SJSA1 (cell line): ENCODE results near the gene CPA4. TPM values are rescaled to one million over a fixed set of nuclear protein-coding genes. Genes with fewer than 3 reads are reported as not detected.
"Not testable (repeated sequence)": the region's sequence is repeated elsewhere in the genome, so short reads cannot be mapped to it uniquely, and the experiment has no call there.

Experiments
- DNase-seq, 2 experiments: peaks; one replicate each; pipeline ENCODE4 v3.0.0-alpha.2; 2015 to 2020; ENCODE audit warnings: low spot score in 2 of 2, low read depth in 1 of 2
- H3K27ac ChIP-seq: fragments of 250-450 bp; sonication (Bioruptor Pico); 2 replicates; pipeline ENCODE4 v1.5.1; 2020; ENCODE audit warnings: mild to moderate bottlenecking, moderate library complexity
- H3K27me3 ChIP-seq: fragments of 250-450 bp; sonication (Bioruptor Pico); replicated peaks from 2 replicates; pipeline ENCODE4 v1.5.1; 2020; ENCODE audit warnings: mild to moderate bottlenecking, moderate library complexity
- H3K36me3 ChIP-seq: fragments of 250-450 bp; sonication (Bioruptor Pico); 2 replicates; pipeline ENCODE4 v1.5.1; 2020; ENCODE audit warnings: mild to moderate bottlenecking
- H3K4me1 ChIP-seq: fragments of 250-450 bp; sonication (Bioruptor Pico); replicated peaks from 2 replicates; pipeline ENCODE4 v1.6.1; 2021; ENCODE audit warnings: mild to moderate bottlenecking
- H3K4me3 ChIP-seq: fragments of 250-450 bp; sonication (Bioruptor Pico); 2 replicates; pipeline ENCODE4 v1.5.1; 2020; ENCODE audit warnings: mild to moderate bottlenecking
- H3K9me3 ChIP-seq: fragments of 250-450 bp; sonication (Bioruptor Pico); replicated peaks from 2 replicates; pipeline ENCODE4 v1.5.1; 2020; ENCODE audit warnings: mild to moderate bottlenecking
- total RNA-seq: library from RNA; depleted of rRNA; stranded (reverse); fragments of >200 nt; shearing (Covaris generic); gene quantifications from 2 replicates; pipeline ENCODE4 v1.2.3, GENCODE V29; 2014

CPA4 gene
- total RNA-seq, 1 experiment from 2014 or later, result 12.0 TPM

GRCh38 chr7:130301501-130302020 is 8.6 kb downstream of the CPA4 start:
- H3K4me1 ChIP-seq, result peaks cover 7% of the 10 kb centered on the region
- no peak overlapping the region for H3K27ac ChIP-seq
- H3K9me3 ChIP-seq, result no peaks in the 10 kb centered on the region
- DNase-seq, result no peak
- H3K36me3 ChIP-seq, result peaks cover 17% of the 10 kb centered on the region
- H3K4me3 ChIP-seq, result no peak overlapping the region
- no peaks in the 10 kb centered on the region for H3K27me3 ChIP-seq

DNA sequence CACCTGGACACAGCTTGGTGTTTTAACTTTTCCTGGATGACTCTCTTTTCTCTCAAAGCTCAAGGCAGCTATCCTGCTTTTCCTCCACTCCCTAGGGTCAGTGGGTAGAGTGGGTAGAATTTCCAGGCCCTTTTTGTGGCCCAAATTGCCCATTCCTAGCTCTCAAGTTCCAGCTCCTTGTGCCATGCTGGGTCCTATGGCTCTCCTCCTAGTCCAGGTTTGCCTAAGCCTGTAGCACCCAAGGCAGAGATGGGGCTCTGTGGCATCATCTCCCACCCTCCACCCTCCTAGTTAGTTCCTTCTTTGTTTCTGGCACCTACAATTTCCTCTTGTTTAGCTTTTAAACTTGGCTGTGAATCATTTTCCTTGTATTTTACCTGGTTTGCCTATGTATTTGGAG is 9.7 kb downstream of the CPA4 start:
- H3K4me1 ChIP-seq, result peaks cover 7% of the 10 kb centered on the region
- peaks cover 17% of the 10 kb centered on the region for H3K36me3 ChIP-seq
- H3K4me3 ChIP-seq, result no peak overlapping the region
- no peaks in the 10 kb centered on the region for H3K9me3 ChIP-seq
- no peak overlapping the region for H3K27ac ChIP-seq
- DNase-seq, result no peak
- no peaks in the 10 kb centered on the region for H3K27me3 ChIP-seq

GRCh38 chr7:130303127-130303526 is 10.2 kb downstream of the CPA4 start:
- Histone ChIP-seq H3K4me1 (peaks cover 7% of the 10 kb centered on the region), H3K9me3 (no peaks in the 10 kb centered on the region), H3K36me3 (peaks cover 17% of the 10 kb centered on the region), H3K27ac (no peak overlapping the region), H3K4me3 (no peak overlapping the region), H3K27me3 (no peaks in the 10 kb centered on the region)
- no peak for DNase-seq

DNA sequence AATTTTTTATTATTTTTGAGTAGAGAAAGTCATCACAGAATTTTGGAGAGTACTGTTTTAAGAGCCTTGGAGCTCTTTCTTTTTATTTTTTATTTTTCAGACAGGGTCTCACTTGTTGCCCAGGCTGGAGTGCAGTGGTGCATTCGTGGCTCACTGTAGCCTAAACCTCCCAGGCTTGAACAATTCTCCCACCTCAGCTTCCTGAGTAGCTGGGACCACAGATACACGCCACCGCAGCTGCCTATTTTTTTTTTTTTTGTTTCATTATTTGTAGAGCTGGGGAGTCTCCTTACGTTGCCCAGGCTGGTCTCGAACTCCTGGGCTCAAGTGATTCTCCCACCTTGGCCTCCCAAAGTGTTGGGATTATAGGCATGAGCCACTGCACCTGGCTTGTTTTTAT is 10.6 kb downstream of the CPA4 start:
- Histone ChIP-seq H3K9me3 (no peaks in the 10 kb centered on the region), H3K4me1 (peaks cover 7% of the 10 kb centered on the region), H3K27me3 (no peaks in the 10 kb centered on the region), H3K4me3 (no peak overlapping the region), H3K27ac (no peak overlapping the region), H3K36me3 (peaks cover 17% of the 10 kb centered on the region)
- no peak for DNase-seq

DNA sequence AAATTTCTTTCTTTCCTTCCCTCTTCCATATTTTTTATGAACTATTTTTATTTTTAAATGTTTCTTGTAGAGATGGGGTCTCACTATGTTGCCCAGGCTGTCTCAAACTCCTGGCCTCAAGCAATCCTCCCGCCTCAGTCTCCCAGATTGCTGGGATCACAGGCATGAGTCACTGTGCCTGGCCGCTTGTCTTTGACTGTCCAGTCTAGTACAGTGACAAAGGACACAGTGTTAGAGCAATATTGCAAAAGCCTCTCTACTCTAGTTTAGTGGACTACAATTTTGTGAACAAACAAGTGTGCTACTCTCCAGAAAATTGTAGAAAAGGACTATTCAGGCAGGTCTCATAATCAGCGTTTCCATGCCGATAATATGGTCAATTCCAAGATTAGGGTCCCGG is 11.0 kb downstream of the CPA4 start:
- H3K27me3 ChIP-seq, result no peaks in the 10 kb centered on the region
- peaks cover 17% of the 10 kb centered on the region for H3K36me3 ChIP-seq
- H3K27ac ChIP-seq, result no peak overlapping the region

DNA sequence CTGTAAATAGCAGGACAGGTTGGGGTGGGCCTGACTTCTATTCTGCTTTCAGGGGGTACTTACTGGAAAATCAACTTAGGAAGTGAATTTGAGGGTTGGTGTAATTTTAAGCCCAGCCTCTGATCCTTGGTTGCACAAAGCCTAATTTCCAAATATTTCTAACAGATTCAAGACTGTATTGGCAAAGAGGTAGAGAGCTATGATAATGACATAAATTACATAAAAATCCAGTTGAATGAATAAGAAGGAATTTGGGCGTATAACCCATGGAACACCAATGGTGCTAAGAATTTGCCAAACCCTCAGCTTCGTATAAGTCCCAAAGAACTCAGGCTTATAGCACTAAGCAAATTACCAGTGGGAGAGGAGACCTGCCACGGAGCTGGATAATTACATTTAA is 11.9 kb downstream of the CPA4 start:
- Histone ChIP-seq H3K36me3 (peaks cover 14% of the 10 kb centered on the region), H3K4me1 (peaks cover 7% of the 10 kb centered on the region), H3K27ac (no peak overlapping the region), H3K9me3 (no peaks in the 10 kb centered on the region), H3K27me3 (no peaks in the 10 kb centered on the region), H3K4me3 (no peak overlapping the region)
- DNase-seq, result no peak

More for the DNA sequence above, 11.0 kb downstream of the CPA4 start:
- H3K4me3 ChIP-seq, result no peak overlapping the region
- no peak for DNase-seq
- H3K4me1 ChIP-seq, result peaks cover 7% of the 10 kb centered on the region
- H3K9me3 ChIP-seq, result no peaks in the 10 kb centered on the region

DNA sequence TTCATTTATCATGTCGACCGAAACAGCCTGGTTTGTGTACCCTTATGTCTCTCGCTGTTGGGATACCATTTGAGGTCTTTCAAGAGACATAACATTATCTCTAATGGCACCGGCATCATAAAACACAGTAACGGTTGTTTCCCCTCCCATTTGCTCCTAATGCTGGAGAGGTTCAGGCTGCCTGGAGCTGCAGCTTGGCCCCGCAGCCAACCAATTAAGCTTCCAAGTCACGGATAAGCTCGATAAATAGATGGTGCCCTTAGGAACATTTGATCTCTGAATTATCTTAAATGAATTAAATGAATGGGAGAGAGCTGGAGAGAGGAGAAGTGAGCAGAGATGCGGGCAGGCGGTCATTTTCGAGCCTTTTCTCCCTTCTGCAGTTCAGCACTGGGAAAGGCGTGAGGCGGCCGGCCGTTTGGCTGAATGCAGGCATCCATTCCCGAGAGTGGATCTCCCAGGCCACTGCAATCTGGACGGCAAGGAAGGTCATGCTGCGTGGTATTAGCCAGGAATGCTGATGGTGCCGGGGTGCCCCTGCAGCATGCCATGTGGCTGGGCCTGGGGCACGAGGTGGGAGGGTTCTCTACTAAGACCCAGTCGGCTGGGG is 12.6 kb downstream of the CPA4 start:
- no peaks in the 10 kb centered on the region for H3K27me3 ChIP-seq
- H3K4me3 ChIP-seq, result no peak overlapping the region
- peaks cover 7% of the 10 kb centered on the region for H3K4me1 ChIP-seq
- no peaks in the 10 kb centered on the region for H3K9me3 ChIP-seq
- H3K27ac ChIP-seq, result no peak overlapping the region
- H3K36me3 ChIP-seq, result peaks cover 14% of the 10 kb centered on the region
- no peak for DNase-seq

DNA sequence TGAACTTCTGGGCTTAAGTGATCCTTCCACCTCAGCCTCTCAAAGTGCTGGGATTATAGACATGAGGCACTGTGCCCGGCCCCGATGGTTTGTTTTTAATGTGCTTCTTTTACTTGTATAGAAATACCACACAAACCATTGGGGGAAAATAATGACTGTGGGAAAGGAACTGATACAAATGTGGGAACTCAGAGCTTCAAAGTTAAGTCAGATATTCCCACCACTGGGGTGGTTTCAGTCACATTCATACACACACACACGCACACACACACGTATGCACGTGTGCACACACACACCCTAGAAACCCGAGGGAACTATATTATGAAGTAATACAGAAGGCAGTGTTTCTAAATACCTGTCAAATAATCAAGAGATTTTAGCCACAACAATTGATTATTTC is 17.0 kb downstream of the CPA4 start:
- no peaks in the 10 kb centered on the region for H3K4me1 ChIP-seq
- H3K27ac ChIP-seq, result no peak overlapping the region
- no peak overlapping the region for H3K4me3 ChIP-seq
- H3K36me3 ChIP-seq, result no peaks in the 10 kb centered on the region
- no peak for DNase-seq
- H3K27me3 ChIP-seq, result no peaks in the 10 kb centered on the region
- H3K9me3 ChIP-seq, result no peaks in the 10 kb centered on the region; the same call in 1 of the 2 replicates

DNA sequence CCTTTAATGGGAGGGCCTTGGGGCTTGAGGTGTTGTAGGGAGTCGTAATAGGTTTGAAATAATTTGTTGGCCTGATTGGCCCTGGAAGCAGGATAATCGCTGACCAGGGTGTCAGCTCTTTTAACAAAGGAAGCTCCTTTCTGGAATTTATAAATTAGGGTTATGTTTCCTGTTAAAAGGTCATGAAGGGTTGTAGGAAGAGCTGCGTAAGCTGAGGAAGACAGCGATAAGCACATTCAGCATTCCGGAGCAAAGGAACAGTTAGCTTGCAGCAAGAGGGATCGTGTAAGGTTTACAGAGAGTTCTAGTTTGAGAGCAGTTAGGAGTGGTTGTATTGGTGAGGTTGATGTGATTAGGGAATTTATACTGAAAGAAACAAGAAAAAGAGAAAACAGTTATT is 21.3 kb downstream of the CPA4 start:
- H3K27ac ChIP-seq, result no peak overlapping the region
- DNase-seq, result no peak
- H3K36me3 ChIP-seq, result no peaks in the 10 kb centered on the region
- no peaks in the 10 kb centered on the region; the same call in 1 of the 2 replicates for H3K9me3 ChIP-seq
- H3K27me3 ChIP-seq, result no peaks in the 10 kb centered on the region
- no peak overlapping the region for H3K4me3 ChIP-seq
- H3K4me1 ChIP-seq, result no peaks in the 10 kb centered on the region

DNA sequence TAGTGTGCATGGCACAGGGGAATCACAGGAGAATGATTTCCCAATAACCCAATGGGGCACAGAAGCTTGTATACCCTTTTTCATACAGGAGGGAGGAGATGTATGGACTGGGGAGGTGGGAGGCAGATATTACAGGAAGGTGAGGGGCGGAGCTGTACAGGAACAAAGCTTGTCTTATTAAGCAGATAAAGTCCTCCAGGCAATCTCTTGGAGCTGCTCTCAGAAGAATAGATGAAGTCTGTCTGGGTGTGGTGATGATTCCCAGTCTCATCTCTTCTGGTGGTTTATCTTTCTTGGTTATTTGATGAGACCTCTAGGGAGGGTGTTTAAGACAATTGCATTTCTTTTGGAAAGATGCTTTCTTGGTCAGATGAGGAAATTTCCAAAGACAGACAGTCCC is 26.6 kb downstream of the CPA4 start:
- no peaks in the 10 kb centered on the region; the same call in 1 of the 2 replicates for H3K9me3 ChIP-seq
- no peak overlapping the region for H3K4me3 ChIP-seq
- no peak for DNase-seq
- no peaks in the 10 kb centered on the region for H3K27me3 ChIP-seq
- no peaks in the 10 kb centered on the region for H3K36me3 ChIP-seq
- H3K4me1 ChIP-seq, result no peaks in the 10 kb centered on the region; the same call in 1 of the 2 replicates
- H3K27ac ChIP-seq, result no peak overlapping the region

GRCh38 chr7:130321542-130322229 is 28.7 kb downstream of the CPA4 start:
- H3K36me3 ChIP-seq, H3K4me3 ChIP-seq, H3K27ac ChIP-seq, H3K9me3 ChIP-seq, H3K4me1 ChIP-seq, DNase-seq, H3K27me3 ChIP-seq: not testable (repeated sequence)

DNA sequence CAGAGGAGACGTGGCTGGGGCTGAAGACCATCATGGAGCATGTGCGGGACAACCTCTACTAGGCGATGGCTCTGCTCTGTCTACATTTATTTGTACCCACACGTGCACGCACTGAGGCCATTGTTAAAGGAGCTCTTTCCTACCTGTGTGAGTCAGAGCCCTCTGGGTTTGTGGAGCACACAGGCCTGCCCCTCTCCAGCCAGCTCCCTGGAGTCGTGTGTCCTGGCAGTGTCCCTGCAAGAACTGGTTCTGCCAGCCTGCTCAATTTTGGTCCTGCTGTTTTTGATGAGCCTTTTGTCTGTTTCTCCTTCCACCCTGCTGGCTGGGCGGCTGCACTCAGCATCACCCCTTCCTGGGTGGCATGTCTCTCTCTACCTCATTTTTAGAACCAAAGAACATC is 29.7 kb downstream of the CPA4 start:
- no peak for DNase-seq
- Histone ChIP-seq H3K4me1 (no peaks in the 10 kb centered on the region; the same call in 1 of the 2 replicates), H3K9me3 (no peaks in the 10 kb centered on the region), H3K27ac (no peak overlapping the region), H3K4me3 (no peak overlapping the region), H3K27me3 (no peaks in the 10 kb centered on the region), H3K36me3 (no peaks in the 10 kb centered on the region)

DNA sequence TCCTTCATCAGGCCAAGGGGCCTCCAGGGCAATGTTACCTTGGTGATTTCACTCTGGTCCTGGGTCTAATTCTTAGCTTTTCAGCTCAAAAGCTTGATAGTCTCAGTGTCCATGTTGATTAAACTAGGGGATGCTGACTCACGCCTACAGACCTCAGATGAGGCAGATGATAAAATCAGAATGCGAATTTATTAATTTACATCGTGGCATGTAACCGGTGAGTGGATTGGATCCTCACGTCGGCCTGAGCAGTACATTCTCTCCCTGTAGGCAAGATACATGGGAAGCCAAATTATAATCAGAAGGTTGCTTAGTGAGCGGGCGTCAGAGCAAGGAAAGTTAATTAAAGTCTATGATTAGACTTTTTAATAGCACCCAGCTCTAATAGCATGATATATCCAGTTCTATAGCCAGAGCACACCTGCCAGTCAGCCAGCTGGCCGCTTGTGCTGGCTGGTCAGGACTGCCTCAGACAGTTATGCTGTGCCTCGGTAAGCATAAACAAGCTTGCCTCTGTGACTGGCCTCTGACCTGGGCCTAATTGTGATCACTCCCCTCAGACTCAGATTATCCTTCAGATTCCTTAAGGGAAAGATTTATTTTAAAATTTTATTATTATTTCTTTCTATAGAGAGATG is 31.5 kb downstream of the CPA4 start:
- no peak overlapping the region for H3K4me3 ChIP-seq
- no peaks in the 10 kb centered on the region for H3K9me3 ChIP-seq
- H3K4me1 ChIP-seq, result no peaks in the 10 kb centered on the region; the same call in 1 of the 2 replicates
- no peak for DNase-seq
- H3K36me3 ChIP-seq, result no peaks in the 10 kb centered on the region
- no peaks in the 10 kb centered on the region for H3K27me3 ChIP-seq
- H3K27ac ChIP-seq, result no peak overlapping the region

DNA sequence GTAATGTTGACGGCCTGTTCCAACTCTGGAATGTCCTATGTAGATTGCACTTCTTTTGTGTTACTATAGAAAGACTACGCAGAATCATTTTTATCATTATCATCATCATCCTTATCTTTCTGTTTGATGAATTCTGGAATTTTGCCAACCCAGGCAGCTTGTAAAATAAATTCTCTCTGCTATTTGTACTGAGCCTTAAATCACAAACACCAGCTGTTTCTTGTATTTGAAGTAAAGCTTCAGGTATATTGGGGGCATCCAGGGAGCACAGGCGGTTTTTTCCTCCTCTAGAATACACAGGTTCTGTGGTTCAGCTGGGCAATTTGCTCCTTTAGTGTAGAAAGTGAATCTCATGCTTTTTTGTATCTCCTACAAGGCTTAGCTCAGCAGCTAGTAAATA is 36.7 kb downstream of the CPA4 start:
- no peak overlapping the region for H3K4me3 ChIP-seq
- no peaks in the 10 kb centered on the region for H3K9me3 ChIP-seq
- H3K36me3 ChIP-seq, result no peaks in the 10 kb centered on the region
- DNase-seq, result no peak
- no peaks in the 10 kb centered on the region for H3K27me3 ChIP-seq
- no peak overlapping the region for H3K27ac ChIP-seq
- H3K4me1 ChIP-seq, result peaks cover 5% of the 10 kb centered on the region; the same call in 1 of the 2 replicates
